ENCODE results near the gene DIP2C.
"Not testable (repeated sequence)": the region's sequence is repeated elsewhere in the genome, so short reads cannot be mapped to it uniquely, and the experiment has no call there.

DIP2C gene

DNA sequence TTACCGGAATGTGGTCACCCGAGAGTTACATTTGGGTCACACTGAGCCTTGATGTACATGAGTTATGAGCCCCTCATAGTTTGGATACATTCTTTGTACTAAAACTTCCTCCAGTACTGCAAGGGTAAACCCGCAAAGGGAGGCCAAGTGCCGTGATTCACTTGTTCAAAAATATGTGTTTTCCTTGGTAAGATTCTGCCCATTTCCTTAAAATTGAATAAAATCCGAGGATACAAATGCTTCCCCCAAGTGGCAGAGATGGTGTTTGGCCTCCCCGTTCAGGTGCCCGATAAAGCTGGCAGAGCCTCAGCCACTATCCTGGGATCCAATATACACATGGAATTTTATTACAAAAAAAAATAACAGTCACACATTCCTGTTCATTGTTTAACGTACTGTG is 268.3 kb downstream of the DIP2C start:
- DNase-seq (ENCODE audit: low read depth in 1 of 2, low spot score in 1 of 2) = no peak

DNA sequence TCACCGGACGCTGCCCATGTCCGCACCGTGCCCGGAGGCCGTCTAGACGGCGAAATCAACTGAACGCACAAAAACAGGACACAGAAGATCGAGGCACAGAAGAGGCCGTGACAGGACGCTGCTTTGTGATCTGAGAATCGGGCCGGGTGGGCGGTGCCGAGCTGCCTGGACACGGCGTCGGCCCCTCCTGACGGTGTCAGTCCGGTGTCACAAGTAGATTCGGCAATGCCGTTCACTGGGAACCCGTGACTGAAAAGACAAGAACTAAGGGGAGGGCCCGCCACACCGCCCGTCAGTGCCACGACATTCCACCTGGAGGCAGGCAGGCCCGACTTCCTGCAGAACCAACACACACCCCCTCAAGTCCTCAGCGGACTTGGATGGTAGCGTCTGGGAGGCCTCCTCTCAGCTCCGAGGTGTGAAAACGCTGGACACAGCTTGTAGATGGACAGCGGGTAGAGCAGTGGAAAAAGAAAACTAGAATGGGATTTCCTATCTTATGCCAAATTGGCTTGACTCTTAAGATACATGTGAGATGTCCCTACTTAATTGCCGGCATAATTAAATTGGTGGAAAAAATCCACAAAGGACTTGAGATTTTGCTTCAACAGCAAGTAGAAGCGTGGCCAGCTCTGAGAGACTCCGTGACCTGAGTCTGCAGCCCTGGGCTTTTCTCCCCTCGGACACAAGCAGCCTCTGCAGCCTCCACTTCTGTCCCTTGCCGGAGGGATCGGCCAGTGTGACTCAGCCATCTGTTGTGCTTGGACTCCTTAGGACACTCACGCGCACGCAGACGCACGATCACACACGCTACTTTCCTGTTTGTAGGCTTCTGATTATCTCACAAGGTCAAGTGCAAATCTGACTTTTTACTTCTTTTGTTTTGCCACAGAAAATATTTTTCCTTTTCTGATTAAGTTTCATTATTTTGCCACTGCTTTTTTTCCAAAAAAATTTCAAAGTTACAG is 269.0 kb downstream of the DIP2C start:
- no peak for DNase-seq (ENCODE audit: low read depth in 1 of 2, low spot score in 1 of 2)

- no peak for DNase-seq (ENCODE audit: low read depth in 1 of 2, low spot score in 1 of 2)
Observed at GRCh38 chr10:418894-419293, 270.6 kb downstream of the DIP2C start.

DNA sequence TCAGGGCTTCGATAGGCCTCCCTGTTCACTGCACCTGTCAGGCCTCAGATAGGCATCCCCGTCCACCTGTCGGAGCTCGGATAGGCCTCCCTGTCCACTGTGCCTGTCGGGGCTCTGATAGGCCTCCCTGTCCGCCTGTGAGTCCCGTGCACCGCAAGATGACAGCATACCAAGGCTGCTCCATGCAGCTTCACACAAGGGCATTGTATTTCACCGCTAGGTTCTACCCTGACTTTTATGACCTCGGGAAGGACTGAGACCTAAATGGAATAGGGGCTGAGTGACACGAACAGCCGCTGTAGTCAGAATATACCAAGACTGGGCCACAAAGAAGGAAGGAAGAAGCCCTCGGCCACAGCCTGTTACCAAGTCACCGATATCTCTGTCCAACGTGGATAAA is 271.2 kb downstream of the DIP2C start:
- no peak for DNase-seq (ENCODE audit: low read depth in 1 of 2, low spot score in 1 of 2)

GRCh38 chr10:416091-416515 is 273.4 kb downstream of the DIP2C start:
- DNase-seq (ENCODE audit: low read depth in 1 of 2, low spot score in 1 of 2) = no peak

- no peak for DNase-seq (ENCODE audit: low read depth in 1 of 2, low spot score in 1 of 2)
Observed at GRCh38 chr10:413662-414071, 275.8 kb downstream of the DIP2C start.

DNA sequence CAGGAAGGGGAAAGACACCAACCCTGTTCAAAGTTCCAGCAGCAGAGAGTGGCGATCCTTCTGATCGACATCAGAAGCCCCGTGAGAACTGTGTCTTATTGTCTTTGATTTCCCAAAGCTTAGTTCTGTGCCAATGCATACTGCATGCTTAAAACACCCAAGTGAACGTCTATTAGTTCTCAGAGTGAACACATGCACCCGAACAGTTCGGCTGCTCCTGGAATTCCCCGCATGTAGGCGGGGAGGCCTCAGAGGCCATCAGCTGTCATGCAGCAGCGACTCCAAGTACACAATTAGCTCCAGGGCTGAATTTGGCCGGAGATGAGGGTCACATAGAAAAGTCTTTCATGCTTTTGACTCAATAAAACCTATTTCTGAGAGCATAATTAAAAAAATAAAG is 277.4 kb downstream of the DIP2C start:
- no peak for DNase-seq (ENCODE audit: low read depth in 1 of 2, low spot score in 1 of 2)

GRCh38 chr10:411603-412002 is 277.9 kb downstream of the DIP2C start:
- DNase-seq (ENCODE audit: low read depth in 1 of 2, low spot score in 1 of 2) = no peak

DNA sequence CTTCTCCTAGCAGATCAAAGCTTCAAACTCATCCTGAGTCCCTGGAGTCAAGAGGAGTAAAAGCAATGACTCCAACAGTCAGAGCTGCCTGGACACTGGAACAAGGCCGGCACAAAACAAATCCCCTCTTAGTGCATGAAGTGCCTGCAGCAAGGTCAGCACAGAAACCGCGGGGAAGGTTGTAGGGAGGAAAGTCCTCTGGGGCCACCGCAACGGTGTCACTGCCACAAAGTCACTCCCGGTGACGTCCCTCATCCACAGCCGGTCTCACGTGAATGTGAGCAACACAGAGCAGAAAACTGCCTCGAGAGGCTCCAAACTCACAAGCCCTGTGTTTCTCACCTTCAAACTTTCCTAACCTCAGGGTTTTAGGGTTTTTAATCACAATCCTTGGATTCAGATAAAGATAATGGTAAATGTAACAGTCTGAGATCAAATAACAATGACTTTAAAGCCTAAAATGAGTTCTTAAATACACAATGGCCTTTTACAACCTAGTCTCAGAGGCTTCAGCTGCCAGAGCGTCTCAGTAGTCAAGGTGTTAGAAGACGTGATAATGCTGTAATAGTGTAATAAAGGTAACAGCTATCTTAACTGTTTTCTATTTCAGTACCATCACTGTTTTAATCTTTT is 279.9 kb downstream of the DIP2C start:
- no peak for DNase-seq (ENCODE audit: low read depth in 1 of 2, low spot score in 1 of 2)

DNA sequence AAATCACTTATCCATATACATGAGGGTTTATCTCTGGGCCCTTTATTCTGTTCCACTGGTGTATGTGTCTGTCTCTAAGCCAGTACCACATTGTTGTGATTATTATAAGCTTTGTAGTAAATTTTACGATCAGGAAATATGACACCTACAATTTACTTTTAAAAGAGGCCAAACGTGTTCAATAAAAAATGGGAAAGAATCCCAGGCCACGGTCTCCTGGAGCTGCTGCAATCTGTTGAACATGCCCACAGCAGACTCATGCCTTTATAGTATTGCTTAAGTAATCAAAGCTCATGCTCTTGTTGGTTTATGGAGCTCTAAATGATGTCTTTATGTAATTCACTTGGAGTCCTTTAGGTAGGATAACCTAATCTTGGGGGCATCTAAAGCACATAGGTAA is 281.2 kb downstream of the DIP2C start:
- no peak for DNase-seq (ENCODE audit: low read depth in 1 of 2, low spot score in 1 of 2)

GRCh38 chr10:406976-407375 is 282.5 kb downstream of the DIP2C start:
- no peak for DNase-seq (ENCODE audit: low read depth in 1 of 2, low spot score in 1 of 2)

- no peak for DNase-seq (ENCODE audit: low read depth in 1 of 2, low spot score in 1 of 2)
Observed at GRCh38 chr10:405648-406047, 283.8 kb downstream of the DIP2C start.

DNA sequence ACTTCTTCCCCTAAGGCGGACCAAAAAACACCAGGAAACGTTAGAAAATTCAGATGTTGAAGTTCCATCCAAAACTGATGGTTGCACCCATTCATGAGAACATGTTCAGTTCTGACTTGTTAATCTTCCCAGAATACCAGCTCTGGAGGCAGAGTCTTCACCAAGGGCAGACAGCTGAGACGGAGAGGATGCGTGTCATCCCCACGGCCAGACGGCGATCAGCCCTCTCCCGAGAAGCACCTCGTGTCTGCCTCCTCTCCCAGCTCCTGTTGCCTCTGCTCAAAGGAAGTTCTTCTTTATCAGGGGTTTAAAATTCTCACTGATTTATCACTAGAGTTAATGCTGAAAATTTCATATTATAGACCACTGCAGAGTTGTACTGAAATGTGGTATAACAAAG is 284.5 kb downstream of the DIP2C start:
- no peak for DNase-seq (ENCODE audit: low read depth in 1 of 2, low spot score in 1 of 2)

DNA sequence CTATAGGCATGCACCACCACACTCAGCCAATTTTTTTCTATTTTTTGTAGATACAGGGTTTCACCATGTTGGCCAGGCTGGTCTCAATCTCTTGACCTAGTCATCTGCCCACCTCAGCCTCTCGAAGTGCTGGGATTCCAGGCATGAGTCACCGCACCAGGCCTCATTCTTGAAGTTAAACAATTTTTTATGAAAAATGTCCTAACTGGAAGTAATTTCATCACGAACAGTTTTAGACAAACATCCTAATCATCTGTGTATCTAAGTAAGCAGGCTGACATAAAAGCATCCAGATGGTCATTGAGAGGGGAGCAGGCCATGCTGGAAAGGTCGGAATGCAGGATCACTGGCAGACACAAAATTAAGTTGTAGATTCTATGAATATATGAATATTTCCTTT is 285.1 kb downstream of the DIP2C start:
- no peak for DNase-seq (ENCODE audit: low read depth in 1 of 2, low spot score in 1 of 2)

- no peak for DNase-seq (ENCODE audit: low read depth in 1 of 2, low spot score in 1 of 2)
Observed at GRCh38 chr10:398954-399353, 290.5 kb downstream of the DIP2C start.

DNA sequence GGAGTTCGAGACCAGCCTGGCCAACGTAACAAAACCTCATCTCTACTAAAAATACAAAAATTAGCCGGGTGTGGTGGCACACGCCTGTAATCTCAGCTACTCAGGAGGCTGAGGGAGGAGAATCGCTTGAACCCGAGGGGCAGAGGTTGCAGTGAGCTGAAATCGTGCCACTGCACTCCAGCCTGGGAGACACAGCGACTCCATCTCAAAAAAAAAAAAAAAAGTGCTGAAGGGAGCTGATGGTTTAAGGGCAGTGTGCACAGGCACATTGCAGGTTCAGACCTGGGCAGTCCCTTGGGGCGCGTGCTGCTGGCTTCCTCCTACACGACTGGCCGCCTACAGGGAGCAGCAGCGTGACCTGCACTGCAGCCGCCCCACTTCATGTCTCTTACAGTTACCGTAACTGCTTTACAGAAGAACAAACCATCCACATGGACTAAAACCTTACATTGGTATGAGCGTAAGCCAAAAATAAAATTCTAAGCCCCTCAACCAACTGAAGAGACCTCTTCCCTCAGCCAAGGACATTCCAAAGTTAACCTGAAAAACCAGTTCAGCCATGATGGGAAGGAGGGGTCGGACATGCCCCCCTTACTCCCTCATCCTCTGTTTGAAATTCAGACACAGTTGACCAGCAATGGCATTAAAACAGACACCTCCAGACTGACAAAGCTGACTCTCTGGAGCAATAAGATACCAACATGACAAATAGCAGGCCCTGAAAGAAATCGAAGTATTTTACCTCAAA is 292.0 kb downstream of the DIP2C start:
- DNase-seq (ENCODE audit: low read depth in 1 of 2, low spot score in 1 of 2) = no peak

DNA sequence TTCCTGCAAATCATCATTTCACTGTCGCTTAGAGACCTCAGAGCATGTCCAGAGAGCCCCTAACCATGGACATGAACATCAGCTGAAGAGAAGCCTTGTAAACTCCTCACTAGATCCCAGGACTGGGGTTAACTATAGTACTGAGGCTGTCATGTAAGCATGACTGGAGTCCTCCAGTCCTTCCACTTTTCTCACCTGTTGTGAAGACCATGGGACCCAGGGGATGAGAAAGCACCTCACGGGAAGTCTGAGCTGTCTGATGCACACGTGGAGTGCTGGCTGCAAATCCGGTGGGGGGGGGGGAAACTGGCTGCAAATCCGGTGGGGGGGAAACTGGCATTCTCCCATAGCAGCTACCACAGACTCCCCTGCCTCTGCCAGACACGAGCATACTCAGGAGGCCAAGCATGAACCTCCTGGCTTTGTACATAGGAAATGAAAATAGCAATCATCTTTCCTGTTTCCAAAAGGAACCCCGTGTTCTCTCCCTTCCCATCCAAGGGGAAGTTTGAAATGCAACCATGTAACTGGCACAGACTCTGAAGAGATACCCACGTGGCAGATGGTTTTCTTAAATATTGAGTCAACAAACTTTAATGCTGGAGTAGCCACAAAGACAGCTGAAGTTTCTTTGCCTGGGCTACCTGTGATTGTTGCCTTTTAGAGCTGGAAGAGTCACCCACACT is 292.8 kb downstream of the DIP2C start:
- no peak for DNase-seq (ENCODE audit: low read depth in 1 of 2, low spot score in 1 of 2)

DNA sequence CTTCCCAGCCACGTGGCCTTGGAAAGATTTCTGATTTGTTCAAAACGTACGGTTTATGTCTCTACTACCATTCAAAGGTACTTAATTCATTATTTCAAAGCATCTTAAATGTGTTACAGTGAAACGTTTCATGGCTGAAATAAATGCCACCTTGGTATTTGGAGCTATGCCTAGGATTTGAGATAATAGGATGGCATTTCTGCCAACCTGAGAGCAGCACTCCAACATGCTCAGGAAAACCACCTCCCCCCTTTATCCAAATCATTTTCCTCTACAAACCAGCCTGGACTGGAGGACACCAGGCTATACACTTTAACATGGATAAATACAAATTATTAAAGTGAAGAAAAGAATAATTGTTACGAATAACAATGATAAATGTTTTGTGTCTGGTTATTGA is 293.4 kb downstream of the DIP2C start:
- no peak for DNase-seq (ENCODE audit: low read depth in 1 of 2, low spot score in 1 of 2)

- no peak for DNase-seq (ENCODE audit: low read depth in 1 of 2, low spot score in 1 of 2)
Observed at GRCh38 chr10:395665-396064, 293.8 kb downstream of the DIP2C start.

GRCh38 chr10:394439-395101 is 294.9 kb downstream of the DIP2C start:
- not testable (repeated sequence) for DNase-seq (ENCODE audit: low read depth in 1 of 2, low spot score in 1 of 2)
